ENCODE results near the gene SLC38A3. TPM values are rescaled to one million over a fixed set of nuclear protein-coding genes. Genes with fewer than 3 reads are reported as not detected.

SLC38A3 gene
- total and polyA plus RNA-seq, 2 donors (not counting 1 experiment from before 2014, with no cell fraction given): not detected

GRCh38 chr3:50270422-50271224 is 65.6 kb downstream of the SLC38A3 start:
- CTCF ChIA-PET: interaction anchor here (0.6 to 5.5 kb wide), 8 partner anchors 9 to 151 kb away, joined by 3 to 46 read pairs (median 4); partner anchors contain the start of gene GNAT1
- H3K27me3 Mint-ChIP-seq: peaks cover 34% of the 10 kb centered on the region
- Histone ChIP-seq H3K9ac (ENCODE audit: low read length) (no peak overlapping the region), H3K4me1 (ENCODE audit: control insufficient read depth in 2 of 2, insufficient read depth in 2 of 2, low read length in 2 of 2) (peaks cover 25 to 31% of the 10 kb centered on the region in 2 donors), H3K79me2 (ENCODE audit: control insufficient read depth, insufficient read depth, low read length) (no peaks in the 10 kb centered on the region), H3K4me3 (ENCODE audit: control extremely low read depth in 1 of 5, extremely low read depth in 1 of 5, insufficient read depth in 1 of 5, low read depth in 2 of 5, low read length in 4 of 5) (no peak overlapping the region), H3K27ac (ENCODE audit: low read length in 2 of 2) (no peak overlapping the region), H3K27me3 (replicated peaks in 1 of 4; ENCODE audit: control extremely low read depth in 1 of 4, control insufficient read depth in 3 of 4, insufficient read depth in 4 of 4, low read length in 3 of 4) (peaks cover 0 to 53% (median 20%) of the 10 kb centered on the region in 4 experiments), H3K9me3 (ENCODE audit: control extremely low read depth in 1 of 3, control insufficient read depth in 2 of 3, insufficient read depth in 1 of 3, low read length in 2 of 3) (no peaks in the 10 kb centered on the region), H3K36me3 (replicated peaks in 1 of 2; ENCODE audit: control extremely low read depth in 1 of 2, control insufficient read depth in 1 of 2, extremely low read depth in 1 of 2, insufficient read depth in 2 of 2, low read length in 1 of 2) (no peaks in the 10 kb centered on the region), H3K4me2 (replicated peaks; ENCODE audit: low read depth, low read length, poor library complexity, severe bottlenecking) (no peak overlapping the region), H4K20me1 (ENCODE audit: control insufficient read depth, insufficient read depth, low read length, poor library complexity, severe bottlenecking) (peaks cover 10% of the 10 kb centered on the region), H2AFZ (ENCODE audit: insufficient read depth, low read depth, low read length, poor library complexity, severe bottlenecking) (no peak overlapping the region)
- no peak overlapping the region for H3K4me3 Mint-ChIP-seq
- POLR2A ChIA-PET: no interaction called here
- no peak for TF ChIP-seq EZH2 (IDR thresholded peaks at IDR 0.05; ENCODE audit: borderline replicate concordance, insufficient read depth, low read depth, low read length, poor library complexity, severe bottlenecking)
- TF ChIP-seq, protein P1, sequence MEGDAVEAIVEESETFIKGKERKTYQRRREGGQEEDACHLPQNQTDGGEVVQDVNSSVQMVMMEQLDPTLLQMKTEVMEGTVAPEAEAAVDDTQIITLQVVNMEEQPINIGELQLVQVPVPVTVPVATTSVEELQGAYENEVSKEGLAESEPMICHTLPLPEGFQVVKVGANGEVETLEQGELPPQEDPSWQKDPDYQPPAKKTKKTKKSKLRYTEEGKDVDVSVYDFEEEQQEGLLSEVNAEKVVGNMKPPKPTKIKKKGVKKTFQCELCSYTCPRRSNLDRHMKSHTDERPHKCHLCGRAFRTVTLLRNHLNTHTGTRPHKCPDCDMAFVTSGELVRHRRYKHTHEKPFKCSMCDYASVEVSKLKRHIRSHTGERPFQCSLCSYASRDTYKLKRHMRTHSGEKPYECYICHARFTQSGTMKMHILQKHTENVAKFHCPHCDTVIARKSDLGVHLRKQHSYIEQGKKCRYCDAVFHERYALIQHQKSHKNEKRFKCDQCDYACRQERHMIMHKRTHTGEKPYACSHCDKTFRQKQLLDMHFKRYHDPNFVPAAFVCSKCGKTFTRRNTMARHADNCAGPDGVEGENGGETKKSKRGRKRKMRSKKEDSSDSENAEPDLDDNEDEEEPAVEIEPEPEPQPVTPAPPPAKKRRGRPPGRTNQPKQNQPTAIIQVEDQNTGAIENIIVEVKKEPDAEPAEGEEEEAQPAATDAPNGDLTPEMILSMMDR (IDR thresholded peaks at IDR 0.05): no peak
- peaks cover 22% of the 10 kb centered on the region for H3K4me1 Mint-ChIP-seq
- no peaks in the 10 kb centered on the region for H3K9me3 Mint-ChIP-seq (ENCODE audit: insufficient read depth)
- H3K27ac Mint-ChIP-seq: no peak overlapping the region
- DNase-seq: no peak
- no peak for ATAC-seq (ENCODE audit: low read depth)
- WGBS (ENCODE audit: insufficient coverage): 89% methylated on average over 10 of the region's 19 CpGs
- intact Hi-C loops (cut with micrococcal nuclease): no loop called here

Small RNAs within 50 kb of the gene (small RNA-seq; reads per million reads assigned to genes)
- gene MIR566 (ENCODE audit: insufficient read length, low read depth, low replicate concordance) (not detected), gene MIR5787 (ENCODE audit: insufficient read length, low read depth, low replicate concordance) (not detected)

Other genes with a start within 250 kb of the SLC38A3 start
- 464 and 493 TPM in 2 replicates for gene RBM5, start 116.4 kb upstream of the SLC38A3 start, total RNA-seq
- 405 and 495 TPM in 2 replicates for gene RBM5, start 116.4 kb upstream of the SLC38A3 start, polyA plus RNA-seq
- 0.27 TPM in 1 of 2 replicates, not detected in the other for gene SEMA3F, start 49.9 kb upstream of the SLC38A3 start, total RNA-seq
- gene SEMA3F, start 49.9 kb upstream of the SLC38A3 start, polyA plus RNA-seq: 0.26 TPM in 1 of 2 replicates, not detected in the other
- not detected in 2 replicates for gene GNAT1, start 13.7 kb upstream of the SLC38A3 start, total RNA-seq
- gene GNAT1, start 13.7 kb upstream of the SLC38A3 start, polyA plus RNA-seq: not detected in 2 replicates
- 295 and 302 TPM in 2 replicates for gene GNAI2, start 30.9 kb downstream of the SLC38A3 start, total RNA-seq
- gene GNAI2, start 30.9 kb downstream of the SLC38A3 start, polyA plus RNA-seq: 384 and 491 TPM in 2 replicates
- gene SEMA3B, start 63.9 kb downstream of the SLC38A3 start, total RNA-seq: 0.34 and 0.51 TPM in 2 replicates
- 0.52 and 1.2 TPM in 2 replicates for gene SEMA3B, start 63.9 kb downstream of the SLC38A3 start, polyA plus RNA-seq
- gene LSMEM2, start 73.8 kb downstream of the SLC38A3 start, total RNA-seq: not detected in 2 replicates
- gene LSMEM2, start 73.8 kb downstream of the SLC38A3 start, polyA plus RNA-seq: not detected in 2 replicates
- gene IFRD2, start 87.2 kb downstream of the SLC38A3 start, total RNA-seq: 55.8 and 63.4 TPM in 2 replicates
- gene IFRD2, start 87.2 kb downstream of the SLC38A3 start, polyA plus RNA-seq: 71.0 and 80.1 TPM in 2 replicates
- 1.9 and 3.7 TPM in 2 replicates for gene HYAL3, start 94.1 kb downstream of the SLC38A3 start, total RNA-seq
- gene HYAL3, start 94.1 kb downstream of the SLC38A3 start, polyA plus RNA-seq: 4.2 and 6.3 TPM in 2 replicates
- gene NAA80, start 94.1 kb downstream of the SLC38A3 start, total RNA-seq: 33.8 and 37.8 TPM in 2 replicates
- gene NAA80, start 94.1 kb downstream of the SLC38A3 start, polyA plus RNA-seq: 42.3 and 49.0 TPM in 2 replicates
- gene HYAL1, start 98.3 kb downstream of the SLC38A3 start, total RNA-seq: 0.19 and 0.30 TPM in 2 replicates
- 0.12 TPM in 1 of 2 replicates, not detected in the other for gene HYAL1, start 98.3 kb downstream of the SLC38A3 start, polyA plus RNA-seq
- gene HYAL2, start 117.5 kb downstream of the SLC38A3 start, total RNA-seq: 2.8 and 4.2 TPM in 2 replicates
- gene HYAL2, start 117.5 kb downstream of the SLC38A3 start, polyA plus RNA-seq: 2.5 and 5.1 TPM in 2 replicates
- gene TUSC2, start 123.0 kb downstream of the SLC38A3 start, total RNA-seq: 25.5 and 28.2 TPM in 2 replicates
- 24.0 and 29.3 TPM in 2 replicates for gene TUSC2, start 123.0 kb downstream of the SLC38A3 start, polyA plus RNA-seq
- gene RASSF1, start 135.6 kb downstream of the SLC38A3 start, total RNA-seq: 121 and 124 TPM in 2 replicates
- gene RASSF1, start 135.6 kb downstream of the SLC38A3 start, polyA plus RNA-seq: 223 and 310 TPM in 2 replicates
- gene ZMYND10, start 140.5 kb downstream of the SLC38A3 start, total RNA-seq: 1.8 and 3.3 TPM in 2 replicates
- gene ZMYND10, start 140.5 kb downstream of the SLC38A3 start, polyA plus RNA-seq: 2.4 and 3.4 TPM in 2 replicates
- 29.6 and 31.3 TPM in 2 replicates for gene NPRL2, start 145.5 kb downstream of the SLC38A3 start, total RNA-seq
- 64.6 and 64.9 TPM in 2 replicates for gene NPRL2, start 145.5 kb downstream of the SLC38A3 start, polyA plus RNA-seq
- 36.1 and 39.5 TPM in 2 replicates for gene CYB561D2, start 145.6 kb downstream of the SLC38A3 start, total RNA-seq
- gene CYB561D2, start 145.6 kb downstream of the SLC38A3 start, polyA plus RNA-seq: 58.6 and 78.9 TPM in 2 replicates
- gene TMEM115, start 154.2 kb downstream of the SLC38A3 start, total RNA-seq: 26.2 and 27.2 TPM in 2 replicates
- 10.6 and 19.8 TPM in 2 replicates for gene TMEM115, start 154.2 kb downstream of the SLC38A3 start, polyA plus RNA-seq

All from B cell (primary cell).